HCT116 (cell line): ENCODE measurements around the gene MORN1. TPM values are rescaled to one million over a fixed set of nuclear protein-coding genes. Genes with fewer than 3 reads are reported as not detected.

Experiments used
- ATAC-seq: fragments of 200-7000 bp; cut with Tn5 transposase; 2 replicates; pipeline ENCODE4 v1.9.1; 2020; ENCODE audit warnings: mild to moderate bottlenecking, moderate library complexity
- BruUV-seq: library from RNA; stranded (reverse); fragments of 400-500 nt; replicated peaks from 2 replicates; lab custom pipeline; 2021; lab: Mats Ljungman, UMichigan
- CTCF ChIA-PET: fragments of 300-600 bp; sonication (Branson Sonifier 250); formaldehyde crosslinking; loops from one replicate; lab custom pipeline; 2021; ENCODE audit warnings: antibody characterized with exemption; lab: Charles Lee
- POLR2A ChIA-PET: fragments of 300-600, 350-600 bp; sonication (Branson Sonifier 250); formaldehyde crosslinking; loops from one replicate; lab custom pipeline; 2021; ENCODE audit warnings: antibody characterized with exemption; lab: Charles Lee
- RAD21 ChIA-PET, 2 experiments: fragments of 300-600 bp; sonication (Branson Sonifier 250); formaldehyde crosslinking; loops; one replicate each; lab custom pipeline; 2023; ENCODE audit warnings: low total read pairs in 2 of 2; ENCODE audit not compliant: uncharacterized antibody in 2 of 2, unreplicated experiment in 2 of 2, low non-redundant PET in 1 of 2; lab: Charles Lee
- DNase-seq: peaks from one replicate; pipeline ENCODE4 v3.0.0-alpha.2; 2010; ENCODE audit warnings: low read depth, low spot score
- H2AFZ ChIP-seq: fragments of 200-600 bp; shearing (Covaris generic), sonication (generic); 2 replicates; pipeline ENCODE4 v1.6.1; 2017; ENCODE audit warnings: low read depth, mixed run types, mixed read lengths, antibody characterized with exemption, low read length; ENCODE audit not compliant: poor library complexity, severe bottlenecking
- H3K27ac ChIP-seq: 2 replicates; pipeline ENCODE4 v1.5.1; 2012; ENCODE audit warnings: low read depth, low read length
- H3K27me3 ChIP-seq: fragments of 200-600 bp; sonication (generic); 2 replicates; pipeline ENCODE4 v1.6.1; 2016; ENCODE audit warnings: mixed run types, low read length, mixed read lengths; ENCODE audit not compliant: insufficient read depth
- H3K36me3 ChIP-seq, 2 experiments: fragments of 200-500 bp in 1 of 2; fragments of 200-600 bp in 1 of 2; sonication (Bioruptor generic) in 1 of 2; sonication (generic) in 1 of 2; 2 replicates each; pipeline versions ENCODE4 v1.5.1 to v1.6.1; 2014 to 2016; ENCODE audit warnings: low read length in 2 of 2, inconsistent platforms in 1 of 2, mixed read lengths in 1 of 2, mixed run types in 1 of 2; ENCODE audit not compliant: insufficient read depth in 2 of 2, control insufficient read depth in 1 of 2
- H3K4me1 ChIP-seq, 2 experiments: fragments of 200-600 bp in 1 of 2; sonication (generic) in 1 of 2; 2 replicates each; pipeline versions ENCODE4 v1.5.1 to v1.6.1; 2012 to 2017; ENCODE audit warnings: low read length in 2 of 2, inconsistent platforms in 1 of 2, mild to moderate bottlenecking in 1 of 2, mixed read lengths in 1 of 2, mixed run types in 1 of 2, moderate library complexity in 1 of 2; ENCODE audit not compliant: insufficient read depth in 2 of 2, control insufficient read depth in 1 of 2
- H3K4me2 ChIP-seq: fragments of 200-600 bp; sonication (generic); 2 replicates; pipeline ENCODE4 v1.6.1; 2017; ENCODE audit warnings: mixed run types, low read length, mixed read lengths
- H3K4me3 ChIP-seq, 2 experiments: fragments of 200-600 bp in 1 of 2; sonication (generic) in 1 of 2; replicated peaks in 1 of 2; 2 replicates each; pipeline ENCODE4 v1.5.1; 2011 to 2016; ENCODE audit warnings: low read length in 2 of 2, control low read depth in 1 of 2, low read depth in 1 of 2, mild to moderate bottlenecking in 1 of 2, mixed read lengths in 1 of 2, mixed run types in 1 of 2
- H3K79me2 ChIP-seq: fragments of 200-600 bp; sonication (generic); 2 replicates; pipeline ENCODE4 v1.6.1; 2017; ENCODE audit warnings: mild to moderate bottlenecking, mixed run types, low read length, moderate library complexity, mixed read lengths; ENCODE audit not compliant: insufficient read depth
- H3K9ac ChIP-seq: fragments of 200-600 bp; sonication (generic); 2 replicates; pipeline ENCODE4 v1.6.1; 2016; ENCODE audit warnings: low read length, mixed read lengths
- H3K9me2 ChIP-seq: fragments of 200-600 bp; sonication (generic), shearing (Covaris generic); 2 replicates; pipeline ENCODE4 v1.6.1; 2017; ENCODE audit warnings: mixed run types, mild to moderate bottlenecking, moderate library complexity; ENCODE audit not compliant: insufficient read depth
- H3K9me3 ChIP-seq, 2 experiments: fragments of 200-500 bp in 1 of 2; fragments of 200-600 bp in 1 of 2; sonication (Bioruptor generic) in 1 of 2; sonication (generic) in 1 of 2; 2 replicates each; pipeline ENCODE4 v1.6.1; 2014 to 2017; ENCODE audit warnings: low read length in 2 of 2, mixed read lengths in 2 of 2, inconsistent platforms in 1 of 2, low read depth in 1 of 2, mild to moderate bottlenecking in 1 of 2, mixed run types in 1 of 2, moderate library complexity in 1 of 2; ENCODE audit not compliant: control insufficient read depth in 1 of 2, insufficient read depth in 1 of 2
- H4K20me1 ChIP-seq: fragments of 200-600 bp; sonication (generic), shearing (Covaris generic); 2 replicates; pipeline ENCODE4 v1.6.1; 2017; ENCODE audit warnings: mixed run types, mild to moderate bottlenecking, moderate library complexity; ENCODE audit not compliant: insufficient read depth
- CBX3 ChIP-seq: IDR thresholded peaks from 2 replicates; pipeline ENCODE4 v1.6.1; 2012; ENCODE audit warnings: low read depth
- CEBPB ChIP-seq: IDR thresholded peaks from 2 replicates; pipeline ENCODE4 v1.6.1; 2012; ENCODE audit warnings: low read depth
- CTCF ChIP-seq, 3 experiments: fragments of 200-600 bp in 1 of 3; sonication (generic) in 1 of 3; IDR thresholded peaks in 2 of 3; conservative IDR thresholded peaks in 1 of 3; 2 replicates each; pipeline ENCODE4 v1.5.1; 2012 to 2017; ENCODE audit warnings: low read depth in 2 of 3, low read length in 2 of 3, antibody characterized with exemption in 1 of 3, borderline replicate concordance in 1 of 3, control low read depth in 1 of 3, mild to moderate bottlenecking in 1 of 3, mixed read lengths in 1 of 3, mixed run types in 1 of 3, moderate library complexity in 1 of 3; ENCODE audit not compliant: insufficient read depth in 1 of 3
- EGR1 ChIP-seq: IDR thresholded peaks from 2 replicates; pipeline ENCODE4 v1.6.1; 2012; ENCODE audit warnings: low read depth
- ELF1 ChIP-seq: IDR thresholded peaks from 2 replicates; pipeline ENCODE4 v1.6.1; 2012; ENCODE audit warnings: low read depth, borderline replicate concordance
- EZH2phosphoT487 ChIP-seq: fragments of 200-600 bp; IDR thresholded peaks from 2 replicates; pipeline ENCODE4 v1.6.1; 2018; ENCODE audit warnings: antibody characterized with exemption, borderline replicate concordance
- JUND ChIP-seq: IDR thresholded peaks from 2 replicates; pipeline ENCODE4 v1.6.1; 2012
- MAX ChIP-seq: IDR thresholded peaks from 2 replicates; pipeline ENCODE4 v1.6.1; 2012
- POLR2A ChIP-seq: IDR thresholded peaks from 2 replicates; pipeline ENCODE4 v1.7.0; 2011; ENCODE audit warnings: borderline replicate concordance; ENCODE audit not compliant: insufficient read depth, insufficient read length; ENCODE audit errors: extremely low read depth
- POLR2AphosphoS5 ChIP-seq: IDR thresholded peaks from 2 replicates; pipeline ENCODE4 v1.6.1; 2011; ENCODE audit warnings: mild to moderate bottlenecking, low read depth, low read length, moderate library complexity
- SP1 ChIP-seq: IDR thresholded peaks from 2 replicates; pipeline ENCODE4 v1.6.1; 2012; ENCODE audit warnings: low read depth
- SRF ChIP-seq: IDR thresholded peaks from 2 replicates; pipeline ENCODE4 v1.6.1; 2012; ENCODE audit warnings: low read depth
- TCF7L2 ChIP-seq: IDR thresholded peaks from 2 replicates; pipeline ENCODE4 v1.7.0; 2011; ENCODE audit warnings: borderline replicate concordance, inconsistent platforms; ENCODE audit not compliant: insufficient read depth, insufficient read length; ENCODE audit errors: extremely low read depth
- YY1 ChIP-seq: IDR thresholded peaks from 2 replicates; pipeline ENCODE4 v1.6.1; 2011; ENCODE audit warnings: low read length, low read depth, moderate library complexity, mild to moderate bottlenecking; ENCODE audit not compliant: insufficient replicate concordance; ENCODE audit errors: extremely low read depth
- ZBTB33 ChIP-seq: IDR thresholded peaks from 2 replicates; pipeline ENCODE4 v1.6.1; 2011; ENCODE audit warnings: mild to moderate bottlenecking, low read length, moderate library complexity; ENCODE audit not compliant: insufficient replicate concordance; ENCODE audit errors: extremely low read depth
- ZFX ChIP-seq: fragments of 450-650 bp; IDR thresholded peaks from 2 replicates; pipeline ENCODE4 v1.6.1; 2017
- ZNF274 ChIP-seq: fragments of 200-500 bp; sonication (Bioruptor generic); IDR thresholded peaks from 2 replicates; pipeline ENCODE4 v1.6.1; 2014; ENCODE audit warnings: mild to moderate bottlenecking, low read depth, low read length, inconsistent platforms
- intact Hi-C: fragments of 100-400 bp; cut with micrococcal nuclease; formaldehyde crosslinking; loops from 2 replicates; pipeline ENCODE4 v1.10.0; 2022
- total RNA-seq: library from RNA; stranded (reverse); gene quantifications from one replicate; pipeline ENCODE4 v1.2.1, GENCODE V29; 2021; ENCODE audit not compliant: unreplicated experiment
- TF ChIP-seq, protein P1 (sequence below): IDR thresholded peaks from 2 replicates; pipeline ENCODE4 v1.6.1; 2012; ENCODE audit warnings: low read depth
- TF ChIP-seq, protein P2 (sequence below): IDR thresholded peaks from 2 replicates; pipeline ENCODE4 v1.6.1; 2012

The MORN1 gene
- total RNA-seq, 1 experiment from 2014 or later = 21.4 TPM

DNA sequence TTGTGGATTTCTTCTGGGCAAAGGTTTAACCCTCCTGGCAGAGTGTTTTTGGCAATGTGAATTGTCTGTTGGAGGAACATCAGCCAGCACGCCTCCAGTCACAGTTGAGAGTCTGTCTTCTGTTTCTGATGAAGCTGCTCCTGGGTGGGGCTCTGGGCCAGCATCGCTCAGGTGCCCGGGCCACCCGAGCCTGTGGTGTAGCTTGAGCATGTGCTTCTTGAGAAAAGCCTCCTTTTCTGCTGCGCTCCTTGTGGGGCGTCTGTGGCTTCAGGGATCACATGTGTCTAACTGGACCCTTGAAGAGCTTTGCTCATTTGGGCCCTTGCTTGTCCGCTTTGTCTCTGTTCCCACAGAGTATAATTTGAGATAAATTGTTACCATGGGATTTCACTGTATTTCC lies 7.5 kb upstream of the MORN1 start:
- no peak for DNase-seq
- no peaks in the 10 kb centered on the region for H3K9me2 ChIP-seq
- CTCF ChIA-PET = no interaction called here
- ATAC-seq = no peak
- TF ChIP-seq MAX (no peak), JUND (no peak), ZNF274 (no peak), SRF (no peak), ZBTB33 (no peak), CEBPB (no peak), POLR2A (no peak), YY1 (no peak), TCF7L2 (no peak), POLR2AphosphoS5 (no peak), CBX3 (no peak), SP1 (no peak), CTCF (IDR thresholded peaks at IDR 0.05 in 2 of 3, conservative IDR thresholded peaks at IDR 0.05 in 1 of 3; ENCODE audit: borderline replicate concordance in 1 of 3, insufficient read depth in 1 of 3, low read depth in 2 of 3, low read length in 2 of 3) (no peak), EZH2phosphoT487 (no peak), EGR1 (no peak), ZFX (no peak), ELF1 (no peak)
- TF ChIP-seq, protein P1, sequence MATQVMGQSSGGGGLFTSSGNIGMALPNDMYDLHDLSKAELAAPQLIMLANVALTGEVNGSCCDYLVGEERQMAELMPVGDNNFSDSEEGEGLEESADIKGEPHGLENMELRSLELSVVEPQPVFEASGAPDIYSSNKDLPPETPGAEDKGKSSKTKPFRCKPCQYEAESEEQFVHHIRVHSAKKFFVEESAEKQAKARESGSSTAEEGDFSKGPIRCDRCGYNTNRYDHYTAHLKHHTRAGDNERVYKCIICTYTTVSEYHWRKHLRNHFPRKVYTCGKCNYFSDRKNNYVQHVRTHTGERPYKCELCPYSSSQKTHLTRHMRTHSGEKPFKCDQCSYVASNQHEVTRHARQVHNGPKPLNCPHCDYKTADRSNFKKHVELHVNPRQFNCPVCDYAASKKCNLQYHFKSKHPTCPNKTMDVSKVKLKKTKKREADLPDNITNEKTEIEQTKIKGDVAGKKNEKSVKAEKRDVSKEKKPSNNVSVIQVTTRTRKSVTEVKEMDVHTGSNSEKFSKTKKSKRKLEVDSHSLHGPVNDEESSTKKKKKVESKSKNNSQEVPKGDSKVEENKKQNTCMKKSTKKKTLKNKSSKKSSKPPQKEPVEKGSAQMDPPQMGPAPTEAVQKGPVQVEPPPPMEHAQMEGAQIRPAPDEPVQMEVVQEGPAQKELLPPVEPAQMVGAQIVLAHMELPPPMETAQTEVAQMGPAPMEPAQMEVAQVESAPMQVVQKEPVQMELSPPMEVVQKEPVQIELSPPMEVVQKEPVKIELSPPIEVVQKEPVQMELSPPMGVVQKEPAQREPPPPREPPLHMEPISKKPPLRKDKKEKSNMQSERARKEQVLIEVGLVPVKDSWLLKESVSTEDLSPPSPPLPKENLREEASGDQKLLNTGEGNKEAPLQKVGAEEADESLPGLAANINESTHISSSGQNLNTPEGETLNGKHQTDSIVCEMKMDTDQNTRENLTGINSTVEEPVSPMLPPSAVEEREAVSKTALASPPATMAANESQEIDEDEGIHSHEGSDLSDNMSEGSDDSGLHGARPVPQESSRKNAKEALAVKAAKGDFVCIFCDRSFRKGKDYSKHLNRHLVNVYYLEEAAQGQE = no peak
- TF ChIP-seq, protein P2, sequence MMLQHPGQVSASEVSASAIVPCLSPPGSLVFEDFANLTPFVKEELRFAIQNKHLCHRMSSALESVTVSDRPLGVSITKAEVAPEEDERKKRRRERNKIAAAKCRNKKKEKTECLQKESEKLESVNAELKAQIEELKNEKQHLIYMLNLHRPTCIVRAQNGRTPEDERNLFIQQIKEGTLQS = no peak
- TF ChIP-seq, all 23 proteins: peak for 0
- no peaks in the 10 kb centered on the region for H3K9me3 ChIP-seq
- BruUV-seq = no TSS peak
- intact Hi-C loops = no loop called here
- no peak overlapping the region for H2AFZ ChIP-seq
- no peaks in the 10 kb centered on the region for H3K27me3 ChIP-seq
- H3K4me3 ChIP-seq = no peak overlapping the region
- no peak overlapping the region for H3K27ac ChIP-seq
- no peaks in the 10 kb centered on the region for H4K20me1 ChIP-seq
- no peaks in the 10 kb centered on the region for H3K4me1 ChIP-seq
- H3K4me2 ChIP-seq = no peak overlapping the region
- no peak overlapping the region for H3K9ac ChIP-seq
- POLR2A ChIA-PET = no interaction called here
- H3K79me2 ChIP-seq = peaks cover 61% of the 10 kb centered on the region
- RAD21 ChIA-PET = no interaction called here
- peaks cover 34 to 45% of the 10 kb centered on the region in 2 experiments for H3K36me3 ChIP-seq
